ENCODE measurements around the gene NRP1.

The NRP1 gene

DNA sequence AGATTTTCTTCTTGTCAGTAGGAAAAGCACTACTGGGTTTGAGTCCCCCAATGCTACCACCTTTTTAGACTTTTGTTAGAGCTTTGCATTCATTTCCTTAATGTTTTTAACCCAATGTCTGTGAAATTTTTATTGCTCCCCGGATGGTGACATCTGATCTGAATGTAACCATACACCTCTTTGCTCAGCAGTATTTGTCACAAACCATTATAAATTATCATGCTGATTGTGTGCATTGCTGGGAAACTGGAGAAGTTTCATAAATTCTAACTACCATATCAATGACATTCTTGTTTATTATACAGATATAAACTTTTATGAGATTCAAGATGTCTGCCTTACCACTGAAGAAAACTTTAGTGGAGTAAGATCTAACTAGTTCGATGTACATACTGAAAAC lies 8.5 kb downstream of the NRP1 start:
- no peak for DNase-seq (ENCODE audit: low read depth, low spot score)
- TF ChIP-seq, protein P1, sequence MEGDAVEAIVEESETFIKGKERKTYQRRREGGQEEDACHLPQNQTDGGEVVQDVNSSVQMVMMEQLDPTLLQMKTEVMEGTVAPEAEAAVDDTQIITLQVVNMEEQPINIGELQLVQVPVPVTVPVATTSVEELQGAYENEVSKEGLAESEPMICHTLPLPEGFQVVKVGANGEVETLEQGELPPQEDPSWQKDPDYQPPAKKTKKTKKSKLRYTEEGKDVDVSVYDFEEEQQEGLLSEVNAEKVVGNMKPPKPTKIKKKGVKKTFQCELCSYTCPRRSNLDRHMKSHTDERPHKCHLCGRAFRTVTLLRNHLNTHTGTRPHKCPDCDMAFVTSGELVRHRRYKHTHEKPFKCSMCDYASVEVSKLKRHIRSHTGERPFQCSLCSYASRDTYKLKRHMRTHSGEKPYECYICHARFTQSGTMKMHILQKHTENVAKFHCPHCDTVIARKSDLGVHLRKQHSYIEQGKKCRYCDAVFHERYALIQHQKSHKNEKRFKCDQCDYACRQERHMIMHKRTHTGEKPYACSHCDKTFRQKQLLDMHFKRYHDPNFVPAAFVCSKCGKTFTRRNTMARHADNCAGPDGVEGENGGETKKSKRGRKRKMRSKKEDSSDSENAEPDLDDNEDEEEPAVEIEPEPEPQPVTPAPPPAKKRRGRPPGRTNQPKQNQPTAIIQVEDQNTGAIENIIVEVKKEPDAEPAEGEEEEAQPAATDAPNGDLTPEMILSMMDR (IDR thresholded peaks at IDR 0.05; ENCODE audit: insufficient read depth, low read length, missing control alignments): no peak
- ChIA-PET POLR2A (no interaction called here), CTCF (interaction anchor here (1.6 kb wide), 1 partner anchor 133 kb away, joined by 5 read pairs; no protein-coding TSS in a partner anchor)
- no peak overlapping the region for H3K4me3 ChIP-seq (ENCODE audit: low read depth, low read length)

DNA sequence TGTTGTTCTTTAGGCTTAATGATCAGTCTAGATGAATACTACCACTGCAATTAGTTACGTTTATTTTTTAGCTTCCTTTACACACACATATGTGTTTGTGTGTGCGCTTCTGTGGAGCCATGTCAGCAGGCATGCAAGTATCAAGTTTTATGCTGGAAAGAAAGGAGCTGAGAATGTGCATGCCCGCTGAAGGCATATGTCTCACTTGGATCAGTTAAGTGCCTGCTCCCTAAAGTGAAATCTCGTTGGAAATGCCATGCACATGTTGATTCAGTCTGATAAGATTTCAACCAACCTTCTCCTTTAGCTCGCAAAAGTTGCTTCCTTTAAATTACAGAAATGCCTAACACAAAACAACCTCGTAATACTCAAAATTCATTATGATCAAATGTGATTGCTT lies 10.7 kb downstream of the NRP1 start:
- TF ChIP-seq, protein P1 (IDR thresholded peaks at IDR 0.05; ENCODE audit: insufficient read depth, low read length, missing control alignments): no peak
- POLR2A ChIA-PET: no interaction called here
- no peak overlapping the region for H3K4me3 ChIP-seq (ENCODE audit: low read depth, low read length)
- DNase-seq (ENCODE audit: low read depth, low spot score): no peak
- CTCF ChIA-PET: interaction anchor here (0.6 to 1.2 kb wide), 2 partner anchors 91 to 130 kb away, joined by 3 to 4 read pairs; no protein-coding TSS in a partner anchor

DNA sequence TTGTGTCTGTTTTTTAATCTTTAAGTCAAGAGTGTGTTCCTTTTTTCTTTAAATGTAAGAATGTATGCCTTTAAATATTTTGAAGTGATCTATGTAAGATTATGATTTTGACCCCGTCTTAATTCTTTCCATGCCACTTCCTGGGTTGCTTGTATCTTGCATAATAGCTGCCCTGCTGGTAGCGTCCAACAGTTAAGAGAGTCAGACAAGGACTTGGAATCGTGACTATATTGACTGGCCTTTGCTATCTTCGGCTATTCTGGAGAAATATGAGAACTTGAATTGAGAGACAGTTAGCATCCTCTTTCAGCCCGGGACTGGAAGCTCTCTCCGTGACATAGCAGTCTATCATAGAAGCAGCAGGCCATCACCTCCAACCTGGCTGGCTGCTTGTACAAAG lies 13.0 kb downstream of the NRP1 start:
- H3K4me3 ChIP-seq (ENCODE audit: low read depth, low read length): no peak overlapping the region
- ChIA-PET CTCF (interaction anchor here (1.0 to 1.6 kb wide), 3 partner anchors 9 to 1334 kb away, joined by 3 to 7 read pairs (median 4); no protein-coding TSS in a partner anchor), POLR2A (no interaction called here)
- TF ChIP-seq, protein P1 (IDR thresholded peaks at IDR 0.05; ENCODE audit: insufficient read depth, low read length, missing control alignments): no peak
- no peak for DNase-seq (ENCODE audit: low read depth, low spot score)

DNA sequence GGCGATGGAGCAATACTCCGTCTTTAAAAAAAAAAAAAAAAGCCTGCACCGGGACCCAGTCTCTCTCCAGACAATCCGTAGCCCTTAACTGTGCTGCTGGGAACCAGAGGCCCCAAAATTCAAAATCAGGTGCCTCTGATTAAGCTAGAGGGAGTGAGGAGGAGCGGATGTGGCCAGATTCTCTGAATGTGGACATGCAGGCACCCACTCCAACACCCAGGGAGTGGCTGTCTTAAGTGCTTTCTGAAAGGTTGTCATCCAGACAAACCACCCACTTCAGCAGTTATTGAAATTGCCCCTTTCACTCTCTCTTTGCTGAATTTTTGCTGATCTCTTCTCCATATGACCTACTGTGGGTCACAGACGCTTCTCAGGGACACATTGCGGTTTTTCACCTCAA lies 14.2 kb downstream of the NRP1 start:
- POLR2A ChIA-PET: no interaction called here
- no peak overlapping the region for H3K4me3 ChIP-seq (ENCODE audit: low read depth, low read length)
- TF ChIP-seq, protein P1 (IDR thresholded peaks at IDR 0.05; ENCODE audit: insufficient read depth, low read length, missing control alignments): no peak
- no peak for DNase-seq (ENCODE audit: low read depth, low spot score)
- CTCF ChIA-PET: interaction anchor here (1.1 to 1.5 kb wide), 2 partner anchors 14 to 127 kb away, joined by 3 to 7 read pairs; no protein-coding TSS in a partner anchor

DNA sequence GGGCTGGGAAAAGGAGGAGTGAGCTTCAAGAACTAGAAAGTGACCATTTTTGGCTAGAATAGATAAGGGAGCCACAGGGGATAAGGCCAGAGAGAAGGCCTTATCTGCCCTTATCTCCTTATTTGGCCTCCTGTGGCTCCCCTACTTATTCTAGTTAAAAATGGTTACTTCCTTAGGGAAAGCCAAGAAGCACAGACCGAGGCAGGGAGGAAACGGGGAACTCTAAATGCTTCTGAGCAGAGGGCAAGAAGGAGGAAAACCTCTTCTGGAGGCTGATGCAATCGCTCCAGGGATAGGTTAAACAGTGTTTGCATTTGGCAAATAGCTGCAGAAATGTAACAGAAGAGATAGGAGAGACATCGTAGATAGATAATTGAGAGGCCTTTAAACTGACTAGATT lies 18.6 kb downstream of the NRP1 start:
- TF ChIP-seq, protein P1 (IDR thresholded peaks at IDR 0.05; ENCODE audit: insufficient read depth, low read length, missing control alignments): no peak
- no peak for DNase-seq (ENCODE audit: low read depth, low spot score)
- POLR2A ChIA-PET: no interaction called here
- CTCF ChIA-PET: interaction anchor here (1.1 to 3.0 kb wide), 3 partner anchors 9 to 126 kb away, joined by 3 to 14 read pairs (median 4); no protein-coding TSS in a partner anchor
- H3K4me3 ChIP-seq (ENCODE audit: low read depth, low read length): no peak overlapping the region

DNA sequence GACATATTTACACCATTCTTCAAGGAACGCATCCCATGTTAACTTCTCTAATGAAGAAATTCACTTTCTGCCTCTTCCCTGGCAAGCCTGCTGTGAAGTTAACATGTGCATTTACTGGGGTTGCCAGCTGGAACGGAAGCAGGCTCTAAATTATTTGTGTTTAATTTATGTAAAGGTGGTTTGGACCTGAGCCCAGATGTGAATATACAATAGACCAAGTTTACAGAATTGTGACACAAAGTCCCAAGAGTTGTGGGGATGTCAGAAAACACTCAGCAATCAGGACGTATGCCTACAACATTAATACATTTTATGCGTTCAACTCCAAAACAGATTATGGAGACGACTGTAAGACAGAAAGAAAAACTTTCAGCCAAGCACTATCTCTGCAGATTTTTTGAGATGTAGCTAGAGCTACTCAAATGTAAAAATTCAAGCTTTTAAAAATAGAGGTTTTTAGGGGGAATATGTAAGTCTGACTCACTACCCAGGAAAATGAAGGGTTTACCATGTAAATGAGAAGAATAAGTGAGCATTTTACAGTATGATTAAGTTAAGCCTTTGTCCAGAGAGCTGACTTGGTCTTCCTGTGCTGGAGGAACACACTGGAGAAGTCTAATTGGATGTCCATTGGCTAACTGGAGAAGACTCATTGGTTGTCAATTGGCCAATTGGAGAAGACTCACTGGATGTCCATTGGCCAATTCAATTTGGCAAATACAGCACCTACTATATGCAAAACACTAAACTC lies 19.5 kb downstream of the NRP1 start:
- no peak for DNase-seq (ENCODE audit: low read depth, low spot score)
- ChIA-PET POLR2A (no interaction called here), CTCF (interaction anchor here (1.1 to 3.6 kb wide), 4 partner anchors 9 to 125 kb away, joined by 3 to 20 read pairs (median 9); no protein-coding TSS in a partner anchor)
- no peak overlapping the region for H3K4me3 ChIP-seq (ENCODE audit: low read depth, low read length)
- TF ChIP-seq, protein P1 (IDR thresholded peaks at IDR 0.05; ENCODE audit: insufficient read depth, low read length, missing control alignments): no peak
